SJCRH30 (cell line): ENCODE results near the gene EMC6. TPM values are rescaled to one million over a fixed set of nuclear protein-coding genes. Genes with fewer than 3 reads are reported as not detected.

ENCODE experiments used
- DNase-seq, 2 experiments: peaks; one replicate each; pipeline ENCODE4 v3.0.0-alpha.2; 2015 to 2020
- H3K27ac ChIP-seq: fragments of 250-450 bp; sonication (Bioruptor Pico); 2 replicates; pipeline ENCODE4 v1.5.1; 2020; ENCODE audit warnings: mild to moderate bottlenecking, moderate library complexity
- H3K27me3 ChIP-seq: fragments of 250-450 bp; sonication (Bioruptor Pico); 2 replicates; pipeline ENCODE4 v1.5.1; 2020; ENCODE audit warnings: mild to moderate bottlenecking, moderate library complexity
- H3K36me3 ChIP-seq: fragments of 250-450 bp; sonication (Bioruptor Pico); 2 replicates; pipeline ENCODE4 v1.5.1; 2020; ENCODE audit warnings: mild to moderate bottlenecking, moderate library complexity
- H3K4me1 ChIP-seq: fragments of 250-450 bp; sonication (Bioruptor Pico); 2 replicates; pipeline ENCODE4 v1.5.1; 2020; ENCODE audit warnings: mild to moderate bottlenecking, moderate library complexity
- H3K4me3 ChIP-seq: fragments of 250-450 bp; sonication (Bioruptor Pico); 2 replicates; pipeline ENCODE4 v1.5.1; 2020; ENCODE audit warnings: mild to moderate bottlenecking, moderate library complexity
- H3K9me3 ChIP-seq: fragments of 250-450 bp; sonication (Bioruptor Pico); replicated peaks from 2 replicates; pipeline ENCODE4 v1.5.1; 2020; ENCODE audit warnings: mild to moderate bottlenecking, moderate library complexity
- total RNA-seq: library from RNA; depleted of rRNA; stranded (reverse); fragments of >200 nt; shearing (Covaris generic); gene quantifications from 2 replicates; pipeline ENCODE4 v1.2.3, GENCODE V29; 2014

EMC6 gene
- total RNA-seq, 1 experiment from 2014 or later = 25.3 TPM

- Histone ChIP-seq H3K9me3 (no peaks in the 10 kb centered on the region), H3K4me3 (no peak overlapping the region), H3K4me1 (no peaks in the 10 kb centered on the region), H3K36me3 (no peaks in the 10 kb centered on the region), H3K27ac (no peak overlapping the region), H3K27me3 (no peaks in the 10 kb centered on the region)
- no peak for DNase-seq
These were observed 26.7 kb upstream of the EMC6 start for GRCh38 chr17:3641717-3642486.

DNA sequence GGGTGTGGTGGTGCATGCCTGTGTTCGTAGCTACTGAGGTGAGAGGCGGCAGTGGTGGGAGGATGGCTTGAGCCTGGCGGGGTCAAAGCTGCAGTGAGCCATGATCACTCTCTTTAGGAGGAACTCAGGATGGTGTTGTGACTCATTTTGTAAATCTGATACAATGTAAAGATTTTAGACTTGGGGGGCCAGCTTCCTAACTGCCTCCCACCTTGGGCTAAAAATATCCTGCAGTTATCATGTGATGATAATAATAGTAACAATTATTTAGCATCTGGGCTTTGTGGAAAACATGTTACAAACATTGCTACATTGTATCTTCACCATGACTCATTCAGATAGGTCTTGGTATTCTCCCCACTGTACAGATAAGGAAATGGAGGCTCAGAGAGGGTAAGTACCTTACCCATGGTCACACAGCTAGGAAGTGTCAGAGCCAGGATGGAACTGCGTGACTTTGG is 24.7 kb upstream of the EMC6 start:
- no peaks in the 10 kb centered on the region for H3K27me3 ChIP-seq
- H3K4me1 ChIP-seq = no peaks in the 10 kb centered on the region
- DNase-seq = no peak
- no peak overlapping the region for H3K27ac ChIP-seq
- H3K36me3 ChIP-seq = no peaks in the 10 kb centered on the region
- no peak overlapping the region for H3K4me3 ChIP-seq
- no peaks in the 10 kb centered on the region for H3K9me3 ChIP-seq

DNA sequence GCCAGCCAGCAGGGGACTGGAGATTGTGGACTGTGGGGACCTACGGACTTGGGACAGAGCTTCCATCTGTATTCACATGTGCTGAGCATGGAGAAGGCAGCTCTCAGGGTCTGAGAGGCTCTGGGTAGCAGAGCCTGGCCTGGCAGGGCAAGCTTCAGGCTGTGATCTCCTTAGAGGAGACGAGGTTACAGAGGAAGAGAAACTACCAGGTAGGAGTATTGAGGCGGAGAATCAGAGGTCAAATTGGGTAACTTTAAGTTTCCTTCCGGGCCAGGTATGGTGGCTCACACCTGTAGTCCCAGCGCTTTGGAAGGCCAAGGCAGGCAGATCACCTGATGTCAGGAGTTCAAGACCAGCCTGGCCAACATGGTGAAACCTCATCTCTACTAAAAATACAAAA is 23.3 kb upstream of the EMC6 start:
- Histone ChIP-seq H3K36me3 (no peaks in the 10 kb centered on the region), H3K4me1 (no peaks in the 10 kb centered on the region), H3K9me3 (no peaks in the 10 kb centered on the region), H3K27ac (no peak overlapping the region), H3K27me3 (no peaks in the 10 kb centered on the region), H3K4me3 (no peak overlapping the region)
- DNase-seq = no peak

- no peaks in the 10 kb centered on the region for H3K9me3 ChIP-seq
- H3K4me3 ChIP-seq = no peak overlapping the region
- no peak overlapping the region for H3K27ac ChIP-seq
- DNase-seq = no peak
- H3K36me3 ChIP-seq = no peaks in the 10 kb centered on the region
- no peaks in the 10 kb centered on the region for H3K4me1 ChIP-seq
- H3K27me3 ChIP-seq = no peaks in the 10 kb centered on the region
These were observed 21.4 kb upstream of the EMC6 start for GRCh38 chr17:3647251-3647650.

DNA sequence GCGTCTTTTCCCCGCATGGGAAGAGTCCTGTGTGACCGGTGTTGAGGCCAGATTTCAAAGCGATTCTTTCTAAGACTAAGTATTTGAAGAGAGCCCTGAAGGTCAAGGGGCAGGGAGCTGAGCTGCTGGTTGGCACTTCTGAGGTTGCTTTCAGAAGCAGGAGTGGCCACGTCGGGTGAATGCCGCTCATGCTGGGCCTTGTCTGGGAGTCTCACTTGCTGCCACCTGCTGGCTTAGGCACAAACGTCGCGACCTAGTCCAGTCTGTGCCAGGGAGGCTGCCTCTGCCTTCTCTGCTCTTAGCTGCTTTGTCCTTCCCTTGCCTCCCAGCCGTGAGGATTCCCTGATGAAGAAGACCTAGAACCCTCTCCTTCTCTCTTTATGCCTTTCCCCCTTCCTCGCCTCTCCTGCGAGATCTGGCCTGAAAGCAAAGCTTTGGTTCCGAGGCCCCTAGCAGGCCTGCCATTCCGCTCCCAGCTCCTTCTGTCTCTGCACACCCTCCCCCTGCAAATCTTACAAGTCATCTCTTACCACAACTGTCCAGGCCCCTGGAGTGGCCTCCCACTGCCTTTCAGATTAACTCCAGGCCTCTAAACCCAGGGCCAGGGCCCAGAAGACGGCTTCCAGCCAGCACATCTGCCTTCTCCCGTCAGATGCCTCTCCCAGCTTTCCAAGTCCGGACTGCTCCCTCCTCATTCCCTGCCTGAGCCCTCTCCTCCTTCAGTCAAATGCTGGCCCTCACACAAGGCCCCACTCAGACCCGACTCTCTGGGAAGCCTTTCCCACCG is 20.6 kb upstream of the EMC6 start:
- no peaks in the 10 kb centered on the region for H3K36me3 ChIP-seq
- H3K4me3 ChIP-seq = no peak overlapping the region
- DNase-seq = peak; percentile 27 to 35
- no peaks in the 10 kb centered on the region for H3K4me1 ChIP-seq
- H3K27me3 ChIP-seq = no peaks in the 10 kb centered on the region
- no peak overlapping the region for H3K27ac ChIP-seq
- H3K9me3 ChIP-seq = no peaks in the 10 kb centered on the region

- H3K4me3 ChIP-seq = no peak overlapping the region
- no peaks in the 10 kb centered on the region for H3K36me3 ChIP-seq
- no peaks in the 10 kb centered on the region for H3K9me3 ChIP-seq
- no peaks in the 10 kb centered on the region for H3K27me3 ChIP-seq
- no peak overlapping the region for H3K27ac ChIP-seq
- no peaks in the 10 kb centered on the region; the same call in 1 of the 2 replicates for H3K4me1 ChIP-seq
- DNase-seq = no peak
These were observed 12.8 kb upstream of the EMC6 start for GRCh38 chr17:3655766-3656165.

DNA sequence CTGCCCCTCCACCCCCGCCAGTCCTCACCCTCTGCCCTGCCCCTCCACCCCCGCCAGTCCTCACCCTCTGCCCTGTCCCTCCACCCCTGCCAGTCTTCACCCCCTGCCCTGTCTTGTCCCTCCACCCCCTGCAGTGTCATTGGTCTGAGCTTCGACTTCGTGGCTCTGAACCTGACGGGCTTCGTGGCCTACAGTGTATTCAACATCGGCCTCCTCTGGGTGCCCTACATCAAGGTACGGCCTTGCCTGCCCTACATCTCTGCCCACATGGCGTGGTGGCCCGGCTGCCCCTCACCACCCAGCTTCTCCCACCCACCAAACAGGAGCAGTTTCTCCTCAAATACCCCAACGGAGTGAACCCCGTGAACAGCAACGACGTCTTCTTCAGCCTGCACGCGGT is 12.3 kb upstream of the EMC6 start:
- Histone ChIP-seq H3K27me3 (no peaks in the 10 kb centered on the region), H3K27ac (no peak overlapping the region), H3K4me3 (no peak overlapping the region), H3K4me1 (no peaks in the 10 kb centered on the region; the same call in 1 of the 2 replicates), H3K36me3 (no peaks in the 10 kb centered on the region), H3K9me3 (no peaks in the 10 kb centered on the region)
- DNase-seq = no peak

DNA sequence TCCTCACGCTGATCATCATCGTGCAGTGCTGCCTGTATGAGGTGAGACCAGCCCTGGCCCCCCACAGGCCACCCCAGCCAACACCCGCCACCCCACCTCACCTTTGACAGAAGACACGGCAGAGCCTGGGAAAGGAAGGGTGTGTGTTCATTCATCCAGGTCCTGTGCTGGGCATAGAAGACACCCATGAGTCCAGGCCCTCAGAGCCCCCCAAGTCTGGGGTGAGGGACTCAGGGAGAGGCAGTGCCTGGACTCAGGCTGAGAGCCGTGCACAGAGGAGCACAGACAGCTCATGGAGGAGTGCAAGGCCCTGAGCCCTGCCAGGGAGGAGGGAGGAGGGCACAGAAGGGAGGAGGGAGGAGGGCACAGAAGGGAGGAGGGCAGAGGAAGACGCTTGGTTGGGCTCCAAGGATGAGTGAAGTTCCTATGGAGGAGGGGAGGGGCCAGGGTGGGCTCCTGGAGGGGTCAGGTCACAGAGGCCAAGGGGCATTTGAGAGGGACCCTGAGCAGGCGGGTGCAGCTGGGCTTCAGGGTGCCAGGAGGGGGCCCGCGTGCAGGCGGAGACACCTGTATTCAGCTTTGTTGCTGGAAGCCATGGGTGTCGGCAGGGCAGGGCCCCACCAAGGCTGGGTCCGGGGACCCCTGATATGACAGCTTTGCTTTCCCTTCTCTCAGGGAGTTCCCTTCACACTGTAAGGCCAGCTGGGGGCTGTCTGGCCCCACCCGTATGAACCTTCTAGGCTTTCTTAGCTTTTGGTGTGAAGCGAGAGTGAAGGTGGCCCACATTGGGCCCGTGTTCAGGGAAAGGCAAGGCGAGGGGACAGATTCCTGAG is 11.6 kb upstream of the EMC6 start:
- H3K4me3 ChIP-seq = no peak overlapping the region
- DNase-seq = no peak
- no peak overlapping the region for H3K27ac ChIP-seq
- no peaks in the 10 kb centered on the region for H3K9me3 ChIP-seq
- no peaks in the 10 kb centered on the region for H3K27me3 ChIP-seq
- H3K4me1 ChIP-seq = no peaks in the 10 kb centered on the region; the same call in 1 of the 2 replicates
- no peaks in the 10 kb centered on the region for H3K36me3 ChIP-seq

DNA sequence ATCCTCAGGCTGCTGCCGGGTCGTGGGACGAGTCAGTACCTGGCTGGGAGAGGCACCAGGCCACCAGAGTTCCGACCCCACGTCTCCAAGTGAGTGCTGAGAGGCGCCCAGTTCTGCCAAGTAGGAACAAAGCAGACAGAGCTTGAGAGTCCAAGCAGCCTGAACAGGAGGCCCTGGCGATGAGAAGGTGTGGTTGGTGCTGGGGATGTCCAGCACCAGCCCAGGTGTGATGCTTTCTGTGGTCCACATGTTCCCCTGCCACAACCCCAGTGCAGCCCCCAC is 11.1 kb upstream of the EMC6 start:
- no peaks in the 10 kb centered on the region for H3K27me3 ChIP-seq
- no peaks in the 10 kb centered on the region for H3K36me3 ChIP-seq
- H3K9me3 ChIP-seq = no peaks in the 10 kb centered on the region
- no peak overlapping the region for H3K4me3 ChIP-seq
- DNase-seq = no peak
- no peak overlapping the region for H3K27ac ChIP-seq
- H3K4me1 ChIP-seq = no peaks in the 10 kb centered on the region; the same call in 1 of the 2 replicates

GRCh38 chr17:3657874-3658783 is 10.5 kb upstream of the EMC6 start:
- H3K27ac ChIP-seq = no peak overlapping the region
- DNase-seq = no peak

GRCh38 chr17:3658784-3659449 is 9.7 kb upstream of the EMC6 start:
- Histone ChIP-seq H3K4me1 (no peaks in the 10 kb centered on the region; the same call in 1 of the 2 replicates), H3K36me3 (no peaks in the 10 kb centered on the region), H3K4me3 (no peak overlapping the region), H3K27ac (no peak overlapping the region), H3K27me3 (no peaks in the 10 kb centered on the region), H3K9me3 (no peaks in the 10 kb centered on the region)
- DNase-seq = no peak

More at GRCh38 chr17:3657874-3658783, 10.5 kb upstream of the EMC6 start:
- no peaks in the 10 kb centered on the region for H3K36me3 ChIP-seq
- H3K27me3 ChIP-seq = no peaks in the 10 kb centered on the region
- no peaks in the 10 kb centered on the region for H3K9me3 ChIP-seq
- H3K4me1 ChIP-seq = no peaks in the 10 kb centered on the region; the same call in 1 of the 2 replicates
- H3K4me3 ChIP-seq = no peak overlapping the region

- no peaks in the 10 kb centered on the region for H3K9me3 ChIP-seq
- H3K36me3 ChIP-seq = no peaks in the 10 kb centered on the region
- no peak overlapping the region for H3K27ac ChIP-seq
- DNase-seq = no peak
- no peak overlapping the region for H3K4me3 ChIP-seq
- no peaks in the 10 kb centered on the region; the same call in 1 of the 2 replicates for H3K4me1 ChIP-seq
- H3K27me3 ChIP-seq = no peaks in the 10 kb centered on the region
These were observed 9.0 kb upstream of the EMC6 start for GRCh38 chr17:3659541-3660111.

DNA sequence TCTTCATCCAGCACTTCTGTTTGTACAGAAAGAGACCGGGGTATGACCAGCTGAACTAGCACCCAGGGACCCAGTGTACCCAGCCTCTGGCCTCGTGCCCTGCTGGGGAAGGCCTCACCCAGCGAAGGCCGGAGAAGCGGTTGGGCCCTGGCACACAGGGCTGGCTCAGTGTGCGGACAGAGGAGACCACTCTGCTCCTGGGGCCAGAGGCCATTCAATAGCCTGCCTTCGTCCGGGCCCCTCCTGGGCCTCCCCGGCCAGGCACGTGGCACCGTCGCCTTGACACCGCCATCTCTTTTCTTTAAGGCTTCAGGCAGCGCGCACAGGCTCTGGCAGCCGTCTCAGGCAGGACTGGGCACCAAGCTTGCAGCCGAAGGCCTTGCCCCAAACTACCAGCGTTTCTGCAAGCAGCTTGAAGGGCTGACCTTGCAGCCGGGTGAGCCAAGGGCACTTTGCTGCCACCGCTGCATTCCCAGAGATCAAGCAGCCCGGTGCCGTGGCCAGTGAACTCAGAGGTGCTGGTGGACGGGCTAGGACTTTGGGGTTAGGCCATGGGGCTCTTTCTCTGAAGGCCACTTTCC is 8.2 kb upstream of the EMC6 start:
- Histone ChIP-seq H3K36me3 (no peaks in the 10 kb centered on the region), H3K4me1 (no peaks in the 10 kb centered on the region; the same call in 1 of the 2 replicates), H3K27me3 (no peaks in the 10 kb centered on the region), H3K27ac (no peak overlapping the region), H3K9me3 (no peaks in the 10 kb centered on the region), H3K4me3 (no peak overlapping the region)
- DNase-seq = no peak
